Loucy (cell line): ENCODE data around the gene RAI14.

ENCODE experiments used
- H2AFZ ChIP-seq: fragments of 200-600 bp; sonication (generic); 2 replicates; pipeline ENCODE4 v1.6.0; 2016; ENCODE audit warnings: antibody characterized with exemption, mild to moderate bottlenecking, low read length, moderate library complexity
- H3F3A ChIP-seq: fragments of 200-600 bp; 2 replicates; pipeline ENCODE4 v1.6.0; 2016; ENCODE audit warnings: antibody characterized with exemption, low read depth, mild to moderate bottlenecking
- H3K27me3 ChIP-seq: fragments of 200-600 bp; sonication (generic); 2 replicates; pipeline ENCODE4 v1.6.1; 2014; ENCODE audit warnings: low read length, mild to moderate bottlenecking; ENCODE audit not compliant: insufficient read depth, poor library complexity, severe bottlenecking
- H3K36me3 ChIP-seq: fragments of 200-600 bp; sonication (generic); 2 replicates; pipeline ENCODE4 v1.6.1; 2016; ENCODE audit warnings: low read length; ENCODE audit not compliant: insufficient read depth
- H3K4me1 ChIP-seq: fragments of 200-600 bp; sonication (generic); 2 replicates; pipeline ENCODE4 v1.5.1; 2014; ENCODE audit warnings: low read length, mild to moderate bottlenecking; ENCODE audit not compliant: insufficient read depth, poor library complexity, severe bottlenecking
- H3K4me2 ChIP-seq: fragments of 200-600 bp; sonication (generic); 2 replicates; pipeline ENCODE4 v1.6.0; 2014; ENCODE audit warnings: antibody characterized with exemption, low read length, low read depth, mild to moderate bottlenecking; ENCODE audit not compliant: poor library complexity, severe bottlenecking
- H3K4me3 ChIP-seq: fragments of 200-600 bp; sonication (generic); 2 replicates; pipeline ENCODE4 v1.5.1; 2014; ENCODE audit warnings: low read length, mild to moderate bottlenecking, mixed read lengths; ENCODE audit not compliant: poor library complexity, severe bottlenecking
- H3K79me2 ChIP-seq: fragments of 200-600 bp; sonication (generic); 2 replicates; pipeline ENCODE4 v1.6.1; 2014; ENCODE audit warnings: low read length; ENCODE audit not compliant: insufficient read depth
- H3K9ac ChIP-seq: fragments of 200-600 bp; sonication (generic); 2 replicates; pipeline ENCODE4 v1.6.0; 2014; ENCODE audit warnings: mild to moderate bottlenecking, low read depth, low read length, moderate library complexity; ENCODE audit not compliant: poor library complexity, severe bottlenecking
- H3K9me2 ChIP-seq: fragments of 200-600 bp; sonication (generic); replicated peaks from 2 replicates; pipeline ENCODE4 v1.6.1; 2016; ENCODE audit warnings: low read depth, low read length, mixed read lengths
- H3K9me3 ChIP-seq: fragments of 200-600 bp; sonication (generic); 2 replicates; pipeline ENCODE4 v1.6.1; 2014; ENCODE audit warnings: mild to moderate bottlenecking, antibody characterized with exemption, low read length, low read depth; ENCODE audit not compliant: insufficient read depth
- H4K20me1 ChIP-seq: fragments of 200-600 bp; sonication (generic); 2 replicates; pipeline ENCODE4 v1.6.0; 2014; ENCODE audit warnings: antibody characterized with exemption, low read length, mild to moderate bottlenecking; ENCODE audit not compliant: insufficient read depth, poor library complexity, severe bottlenecking
- CTCF ChIP-seq: fragments of 200-600 bp; sonication (generic); conservative IDR thresholded peaks from 2 replicates; pipeline ENCODE4 v1.5.1; 2014; ENCODE audit warnings: mild to moderate bottlenecking, antibody characterized with exemption, low read length
- EZH2phosphoT487 ChIP-seq: fragments of 200-600 bp; IDR thresholded peaks from 2 replicates; pipeline ENCODE4 v1.6.1; 2018; ENCODE audit warnings: antibody characterized with exemption, mild to moderate bottlenecking, moderate library complexity, borderline replicate concordance

RAI14 gene

GRCh38 chr5:34697308-34698108 lies 41.4 kb downstream of the RAI14 start:
- Histone ChIP-seq H3F3A (no peaks in the 10 kb centered on the region), H3K9ac (no peak overlapping the region), H3K4me3 (no peak overlapping the region), H3K79me2 (no peaks in the 10 kb centered on the region), H3K4me1 (peaks cover 39% of the 10 kb centered on the region), H2AFZ (no peak overlapping the region), H4K20me1 (no peaks in the 10 kb centered on the region), H3K9me3 (no peaks in the 10 kb centered on the region), H3K27me3 (no peaks in the 10 kb centered on the region), H3K36me3 (no peaks in the 10 kb centered on the region), H3K9me2 (no peaks in the 10 kb centered on the region), H3K4me2 (no peak overlapping the region)
- no peak for TF ChIP-seq EZH2phosphoT487
- TF ChIP-seq CTCF: no peak

GRCh38 chr5:34698109-34698419 lies 41.9 kb downstream of the RAI14 start:
- no peak for TF ChIP-seq EZH2phosphoT487
- TF ChIP-seq CTCF: no peak
- no peaks in the 10 kb centered on the region for H3K79me2 ChIP-seq
- no peak overlapping the region for H3K4me2 ChIP-seq

GRCh38 chr5:34698754-34699153 lies 42.6 kb downstream of the RAI14 start:
- Histone ChIP-seq H3K9me2 (no peaks in the 10 kb centered on the region), H3K79me2 (no peaks in the 10 kb centered on the region), H3K4me1 (peaks cover 36% of the 10 kb centered on the region), H3K9me3 (no peaks in the 10 kb centered on the region), H3K36me3 (no peaks in the 10 kb centered on the region), H3F3A (no peaks in the 10 kb centered on the region), H3K4me2 (no peak overlapping the region), H3K27me3 (no peaks in the 10 kb centered on the region), H2AFZ (no peak overlapping the region), H3K9ac (no peak overlapping the region), H4K20me1 (no peaks in the 10 kb centered on the region), H3K4me3 (no peak overlapping the region)
- no peak for TF ChIP-seq EZH2phosphoT487
- no peak for TF ChIP-seq CTCF

More at GRCh38 chr5:34698109-34698419, 41.9 kb downstream of the RAI14 start:
- no peak overlapping the region for H3K9ac ChIP-seq
- H3K4me3 ChIP-seq: no peak overlapping the region
- no peaks in the 10 kb centered on the region for H4K20me1 ChIP-seq
- no peaks in the 10 kb centered on the region for H3K36me3 ChIP-seq
- H3F3A ChIP-seq: no peaks in the 10 kb centered on the region
- H3K9me2 ChIP-seq: no peaks in the 10 kb centered on the region
- no peak overlapping the region for H2AFZ ChIP-seq
- no peaks in the 10 kb centered on the region for H3K9me3 ChIP-seq
- peaks cover 39% of the 10 kb centered on the region for H3K4me1 ChIP-seq
- no peaks in the 10 kb centered on the region for H3K27me3 ChIP-seq
